HL-60 (cell line): ENCODE data around the gene PTPRG.

Experiments used
- CTCF ChIP-seq: IDR thresholded peaks from one replicate; pipeline ENCODE4 v1.5.1; 2011; ENCODE audit warnings: low read length, control low read depth, inconsistent platforms; ENCODE audit not compliant: insufficient read depth
- POLR2AphosphoS5 ChIP-seq: IDR thresholded peaks from 2 replicates; pipeline ENCODE4 v1.6.1; 2012; ENCODE audit warnings: low read depth

- TF ChIP-seq CTCF, result no peak
- no peak for TF ChIP-seq POLR2AphosphoS5
These were observed 553.4 kb downstream of the PTPRG start for GRCh38 chr3:62114763-62115162.
